ENCODE results near the gene NCK2.

- TF ChIP-seq TCF12 (IDR thresholded peaks at IDR 0.05) (no peak), USF2 (IDR thresholded peaks at IDR 0.05; ENCODE audit: borderline replicate concordance, low read depth, low read length) (no peak), RAD21 (IDR thresholded peaks at IDR 0.05; ENCODE audit: low read length) (no peak), RFX5 (IDR thresholded peaks at IDR 0.05; ENCODE audit: low read length) (no peak), POLR2AphosphoS5 (IDR thresholded peaks at IDR 0.05; ENCODE audit: low read depth, low read length) (no peak), FOXM1 (IDR thresholded peaks at IDR 0.05; ENCODE audit: low read depth) (no peak), NRF1 (IDR thresholded peaks at IDR 0.05; ENCODE audit: low read depth, low read length) (no peak), EZH2phosphoT487 (IDR thresholded peaks at IDR 0.05; ENCODE audit: borderline replicate concordance, low read depth) (no peak), SIN3A (IDR thresholded peaks at IDR 0.05; ENCODE audit: borderline replicate concordance, low read depth, low read length) (no peak), EP300 (IDR thresholded peaks at IDR 0.05; ENCODE audit: borderline replicate concordance in 1 of 2, low read depth in 1 of 2, low read length in 1 of 2) (no peak)
- TF ChIP-seq, protein P1, sequence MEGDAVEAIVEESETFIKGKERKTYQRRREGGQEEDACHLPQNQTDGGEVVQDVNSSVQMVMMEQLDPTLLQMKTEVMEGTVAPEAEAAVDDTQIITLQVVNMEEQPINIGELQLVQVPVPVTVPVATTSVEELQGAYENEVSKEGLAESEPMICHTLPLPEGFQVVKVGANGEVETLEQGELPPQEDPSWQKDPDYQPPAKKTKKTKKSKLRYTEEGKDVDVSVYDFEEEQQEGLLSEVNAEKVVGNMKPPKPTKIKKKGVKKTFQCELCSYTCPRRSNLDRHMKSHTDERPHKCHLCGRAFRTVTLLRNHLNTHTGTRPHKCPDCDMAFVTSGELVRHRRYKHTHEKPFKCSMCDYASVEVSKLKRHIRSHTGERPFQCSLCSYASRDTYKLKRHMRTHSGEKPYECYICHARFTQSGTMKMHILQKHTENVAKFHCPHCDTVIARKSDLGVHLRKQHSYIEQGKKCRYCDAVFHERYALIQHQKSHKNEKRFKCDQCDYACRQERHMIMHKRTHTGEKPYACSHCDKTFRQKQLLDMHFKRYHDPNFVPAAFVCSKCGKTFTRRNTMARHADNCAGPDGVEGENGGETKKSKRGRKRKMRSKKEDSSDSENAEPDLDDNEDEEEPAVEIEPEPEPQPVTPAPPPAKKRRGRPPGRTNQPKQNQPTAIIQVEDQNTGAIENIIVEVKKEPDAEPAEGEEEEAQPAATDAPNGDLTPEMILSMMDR (IDR thresholded peaks at IDR 0.05), result no peak
- TF ChIP-seq, protein P2, sequence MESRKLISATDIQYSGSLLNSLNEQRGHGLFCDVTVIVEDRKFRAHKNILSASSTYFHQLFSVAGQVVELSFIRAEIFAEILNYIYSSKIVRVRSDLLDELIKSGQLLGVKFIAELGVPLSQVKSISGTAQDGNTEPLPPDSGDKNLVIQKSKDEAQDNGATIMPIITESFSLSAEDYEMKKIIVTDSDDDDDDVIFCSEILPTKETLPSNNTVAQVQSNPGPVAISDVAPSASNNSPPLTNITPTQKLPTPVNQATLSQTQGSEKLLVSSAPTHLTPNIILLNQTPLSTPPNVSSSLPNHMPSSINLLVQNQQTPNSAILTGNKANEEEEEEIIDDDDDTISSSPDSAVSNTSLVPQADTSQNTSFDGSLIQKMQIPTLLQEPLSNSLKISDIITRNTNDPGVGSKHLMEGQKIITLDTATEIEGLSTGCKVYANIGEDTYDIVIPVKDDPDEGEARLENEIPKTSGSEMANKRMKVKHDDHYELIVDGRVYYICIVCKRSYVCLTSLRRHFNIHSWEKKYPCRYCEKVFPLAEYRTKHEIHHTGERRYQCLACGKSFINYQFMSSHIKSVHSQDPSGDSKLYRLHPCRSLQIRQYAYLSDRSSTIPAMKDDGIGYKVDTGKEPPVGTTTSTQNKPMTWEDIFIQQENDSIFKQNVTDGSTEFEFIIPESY (IDR thresholded peaks at IDR 0.05; ENCODE audit: borderline replicate concordance, low read depth), result no peak
Measured at GRCh38 chr2:105909215-105909614, 164.5 kb downstream of the NCK2 start.

All from SK-N-SH (cell line).